HepG2 (cell line): ENCODE data around the gene RSAD1. TPM values are rescaled to one million over a fixed set of nuclear protein-coding genes. Genes with fewer than 3 reads are reported as not detected.

Experiments used
- ATAC-seq: fragments of 200-7000 bp; cut with Tn5 transposase; 3 replicates; pipeline ENCODE4 v1.9.1; 2020; ENCODE audit warnings: mild to moderate bottlenecking, moderate library complexity
- BruUV-seq: library from RNA; stranded (reverse); fragments of 400-500 nt; replicated peaks from 2 replicates; lab custom pipeline; 2021; lab: Mats Ljungman, UMichigan
- CTCF ChIA-PET: fragments of 300-600 bp; formaldehyde crosslinking; extraction: SDS; loops from one replicate; lab custom pipeline; 2021; ENCODE audit warnings: low total read pairs, inconsistent platforms, low intra/inter-chr PET ratio; lab: Yijun Ruan, JAX
- POLR2A ChIA-PET: fragments of 350-600 bp; sonication (Branson Sonifier 250); formaldehyde crosslinking; loops from one replicate; lab custom pipeline; 2020; ENCODE audit warnings: antibody characterized with exemption, inconsistent platforms; lab: Yijun Ruan, JAX
- DNase-seq: peaks from one replicate; pipeline ENCODE4 v3.0.0-alpha.2; 2015; ENCODE audit warnings: low spot score
- FAIRE-seq: peaks from 3 replicates; lab custom pipeline; 2011; peaks lifted over from hg19 to GRCh38; lab: Jason Lieb, UNC
- H2AFZ ChIP-seq: one replicate; pipeline ENCODE4 v1.6.1; 2011; ENCODE audit warnings: low read length, inconsistent platforms
- H3K27ac ChIP-seq: fragments of 300-600 bp; 3 replicates; pipeline ENCODE4 v1.8.0; 2011; ENCODE audit warnings: mixed run types, mild to moderate bottlenecking, mixed read lengths, low read length, inconsistent platforms; ENCODE audit not compliant: insufficient read depth; ENCODE audit errors: extremely low read length
- H3K27me3 ChIP-seq, 2 experiments: fragments of 200-600 bp in 1 of 2; 2 replicates in 1 of 2; 3 replicates in 1 of 2; pipeline versions ENCODE4 v1.6.0 to v1.8.0; 2011; ENCODE audit warnings: low read length in 2 of 2, mild to moderate bottlenecking in 2 of 2, moderate library complexity in 2 of 2, inconsistent platforms in 1 of 2; ENCODE audit not compliant: insufficient read depth in 2 of 2, control insufficient read depth in 1 of 2
- H3K36me3 ChIP-seq, 2 experiments: fragments of 200-600 bp in 1 of 2; replicated peaks in 1 of 2; 2 replicates in 1 of 2; 3 replicates in 1 of 2; pipeline versions ENCODE4 v1.5.1 to v1.8.0; 2011; ENCODE audit warnings: low read length in 2 of 2, inconsistent platforms in 1 of 2; ENCODE audit not compliant: insufficient read depth in 2 of 2, control insufficient read depth in 1 of 2
- H3K4me1 ChIP-seq: 2 replicates; pipeline ENCODE4 v1.5.1; 2012; ENCODE audit warnings: low read length, inconsistent platforms; ENCODE audit not compliant: insufficient read depth
- H3K4me2 ChIP-seq: 2 replicates; pipeline ENCODE4 v1.6.0; 2011; ENCODE audit warnings: low read depth, low read length, inconsistent platforms
- H3K4me3 ChIP-seq, 3 experiments: fragments of 200-600 bp in 1 of 3; sonication (generic), shearing (Covaris generic) in 1 of 3; replicated peaks in 1 of 3; 2 replicates each; pipeline ENCODE4 v1.5.1; 2011 to 2016; ENCODE audit warnings: low read length in 3 of 3, inconsistent platforms in 2 of 3, low read depth in 2 of 3, mild to moderate bottlenecking in 2 of 3, control low read depth in 1 of 3, mixed read lengths in 1 of 3; ENCODE audit not compliant: insufficient read depth in 1 of 3
- H3K79me2 ChIP-seq: one replicate; pipeline ENCODE4 v1.6.1; 2011; ENCODE audit warnings: low read length, inconsistent platforms; ENCODE audit not compliant: insufficient read depth
- H3K9ac ChIP-seq: 2 replicates; pipeline ENCODE4 v1.6.0; 2011; ENCODE audit warnings: mild to moderate bottlenecking, low read depth, low read length, inconsistent platforms; ENCODE audit not compliant: insufficient read depth
- H3K9me3 ChIP-seq: 2 replicates; pipeline ENCODE4 v1.5.1; 2012; ENCODE audit warnings: mild to moderate bottlenecking, low read length
- H4K20me1 ChIP-seq: 2 replicates; pipeline ENCODE4 v1.6.0; 2011; ENCODE audit warnings: inconsistent platforms, mild to moderate bottlenecking, low read length, moderate library complexity; ENCODE audit not compliant: insufficient read depth
- ARID4A ChIP-seq: sonication (generic); formaldehyde crosslinking; IDR thresholded peaks from 2 replicates; pipeline ENCODE4 v1.5.0; 2020; ENCODE audit warnings: mild to moderate bottlenecking, missing genetic modification reagents, borderline replicate concordance
- CBFB ChIP-seq: sonication (generic); formaldehyde crosslinking; IDR thresholded peaks from 2 replicates; pipeline ENCODE4 v1.4.0; 2020; ENCODE audit warnings: missing genetic modification reagents
- HCFC1 ChIP-seq: fragments of 150-350 bp; IDR thresholded peaks from 2 replicates; pipeline ENCODE4 v1.6.1; 2014; ENCODE audit warnings: low read depth, low read length
- HDAC2 ChIP-seq: sonication (generic); formaldehyde crosslinking; IDR thresholded peaks from 2 replicates; pipeline ENCODE4 v1.4.0; 2020; ENCODE audit warnings: missing genetic modification reagents
- KLF13 ChIP-seq: sonication (generic); formaldehyde crosslinking; IDR thresholded peaks from 2 replicates; pipeline ENCODE4 v1.4.0; 2020; ENCODE audit warnings: mild to moderate bottlenecking, missing genetic modification reagents
- MED13 ChIP-seq: sonication (generic); formaldehyde crosslinking; IDR thresholded peaks from 2 replicates; pipeline ENCODE4 v1.5.0; 2020; ENCODE audit warnings: missing genetic modification reagents
- NCOR1 ChIP-seq: fragments of 200-600 bp; sonication (generic); IDR thresholded peaks from 2 replicates; pipeline ENCODE4 v1.7.0; 2017; ENCODE audit warnings: antibody characterized with exemption, low read length, borderline replicate concordance
- RARA ChIP-seq: IDR thresholded peaks from 2 replicates; pipeline ENCODE4 v1.6.1; 2016; ENCODE audit warnings: missing genetic modification reagents, missing compliant biosample characterization
- SKI ChIP-seq: fragments of 450-650 bp; IDR thresholded peaks from one replicate; pipeline ENCODE4 v1.6.1; 2018; ENCODE audit warnings: mild to moderate bottlenecking; ENCODE audit not compliant: partially characterized antibody
- SMAD3 ChIP-seq: sonication (generic); formaldehyde crosslinking; IDR thresholded peaks from 2 replicates; pipeline ENCODE4 v1.4.0; 2020; ENCODE audit warnings: missing genetic modification reagents
- SMYD3 ChIP-seq: sonication (generic); formaldehyde crosslinking; IDR thresholded peaks from 2 replicates; pipeline ENCODE4 v1.8.1; 2023; ENCODE audit warnings: mild to moderate bottlenecking, missing genetic modification reagents
- SP140L ChIP-seq: sonication (generic); formaldehyde crosslinking; IDR thresholded peaks from 2 replicates; pipeline ENCODE4 v1.4.0; 2020; ENCODE audit warnings: missing genetic modification reagents, borderline replicate concordance
- TSC22D2 ChIP-seq: sonication (generic); formaldehyde crosslinking; IDR thresholded peaks from 2 replicates; pipeline ENCODE4 v1.5.1; 2020; ENCODE audit warnings: missing genetic modification reagents, mild to moderate bottlenecking, borderline replicate concordance
- ZNF251 ChIP-seq: sonication (generic); formaldehyde crosslinking; IDR thresholded peaks from 2 replicates; pipeline ENCODE4 v1.9.0; 2021; ENCODE audit warnings: mild to moderate bottlenecking, missing genetic modification reagents
- ZNF598 ChIP-seq: sonication (generic); formaldehyde crosslinking; IDR thresholded peaks from 2 replicates; pipeline ENCODE4 v1.5.1; 2020; ENCODE audit warnings: mild to moderate bottlenecking, missing genetic modification reagents, borderline replicate concordance
- ZNF607 ChIP-seq: sonication (generic); formaldehyde crosslinking; IDR thresholded peaks from 2 replicates; pipeline ENCODE4 v1.5.1; 2020; ENCODE audit warnings: missing genetic modification reagents, mild to moderate bottlenecking, borderline replicate concordance
- ZNF615 ChIP-seq: sonication (generic); formaldehyde crosslinking; IDR thresholded peaks from 2 replicates; pipeline ENCODE4 v1.5.0; 2020; ENCODE audit warnings: mild to moderate bottlenecking, missing genetic modification reagents, borderline replicate concordance
- ZNF652 ChIP-seq: IDR thresholded peaks from 2 replicates; pipeline ENCODE4 v1.6.1; 2016; ENCODE audit warnings: low read depth, borderline replicate concordance
- ZNF839 ChIP-seq: sonication (generic); formaldehyde crosslinking; IDR thresholded peaks from 2 replicates; pipeline ENCODE4 v1.4.0; 2020; ENCODE audit warnings: missing genetic modification reagents, mild to moderate bottlenecking, borderline replicate concordance
- WGBS: methylation state at CpG from one replicate; pipeline ENCODE4 v1.1.6; 2017; ENCODE audit warnings: low lambda C conversion rate; 5-methylcytosine and 5-hydroxymethylcytosine counted together
- in situ Hi-C: cut with HindIII; loops from 2 replicates; pipeline ENCODE4 v1.10.0; 2017; ENCODE audit warnings: low pct_unique_long_range_greater_than_20kb; ENCODE audit not compliant: extremely low pct_ligation_motif_present
- intact Hi-C: fragments of 100-400 bp; cut with micrococcal nuclease; formaldehyde crosslinking; loops from one replicate; pipeline ENCODE4 v1.10.0; 2022; ENCODE audit not compliant: unreplicated experiment
- polyA plus RNA-seq, 8 experiments: library from polyadenylated mRNA; depleted of rRNA in 3 of 8; stranded (reverse) in 7 of 8; unstranded in 1 of 8; fragments of >200 nt; fragmentation: Illumina TruSeq in 4 of 8; extraction: Trizol in 4 of 8; gene quantifications; 2 replicates each; pipeline versions ENCODE4 v1.2.1 to v1.2.3, GENCODE V29; 2011 to 2016; ENCODE audit warnings: low read depth in 4 of 8, missing spikeins in 1 of 8, mixed read lengths in 1 of 8; ENCODE audit not compliant: insufficient read depth in 1 of 8
- total RNA-seq, 5 experiments: library from RNA; depleted of rRNA; stranded (reverse); fragments of >200 nt; fragmentation: Illumina TruSeq; extraction: Trizol; gene quantifications; 2 replicates each; pipeline ENCODE4 v1.2.3, GENCODE V29; 2016; ENCODE audit warnings: low read depth in 1 of 5
- TF ChIP-seq, protein P1 (sequence below): sonication (generic); formaldehyde crosslinking; IDR thresholded peaks from 2 replicates; pipeline ENCODE4 v1.4.0; 2020; ENCODE audit warnings: missing genetic modification reagents, borderline replicate concordance

RSAD1 gene
- total and polyA plus RNA-seq, 2 of the 13 experiments (the other 11 are each of a cell fraction or from before 2014, with no cell fraction given) = 22.7 to 27.7 TPM

GRCh38 chr17:50501054-50501453 is 22.4 kb downstream of the RSAD1 start:
- CTCF ChIA-PET = interaction anchor here (1.9 kb wide), 1 partner anchor 19 kb away, joined by 9 read pairs; no protein-coding TSS in a partner anchor
- H3K36me3 ChIP-seq = no peaks in the 10 kb centered on the region
- H3K4me2 ChIP-seq = no peak overlapping the region
- no peak overlapping the region for H2AFZ ChIP-seq
- no peak overlapping the region for H3K4me3 ChIP-seq
- no peaks in the 10 kb centered on the region for H3K79me2 ChIP-seq
- BruUV-seq = no TSS peak
- no peaks in the 10 kb centered on the region; a peak in 4 of 5 replicates for H3K27me3 ChIP-seq
- WGBS = 21% methylated on average over 5 of the region's 5 CpGs
- H3K9me3 ChIP-seq = no peaks in the 10 kb centered on the region
- no peak overlapping the region for H3K27ac ChIP-seq
- H4K20me1 ChIP-seq = no peaks in the 10 kb centered on the region
- DNase-seq (peak; percentile 73), FAIRE-seq (peak; percentile 77), ATAC-seq (no peak)
- in situ Hi-C loops (no loop called here), intact Hi-C loops (loop anchor here (1.0 kb wide), 1 partner anchor 19 kb away; no protein-coding TSS in a partner anchor)
- peaks cover 42% of the 10 kb centered on the region for H3K4me1 ChIP-seq
- no peak overlapping the region for H3K9ac ChIP-seq
- POLR2A ChIA-PET = interaction anchor here (0.7 to 1.9 kb wide), 5 partner anchors 17 to 207 kb away, joined by 3 to 5 read pairs (median 3); partner anchors contain the start of gene XYLT2
- TF ChIP-seq RARA (CRISPR knock-in tag) = no peak
- no peak for TF ChIP-seq NCOR1
- no peak for TF ChIP-seq HDAC2 (CRISPR knock-in tag)
- no peak for TF ChIP-seq CBFB (CRISPR knock-in tag)
- no peak for TF ChIP-seq ARID4A (CRISPR knock-in tag)
- TF ChIP-seq ZNF652 (CRISPR knock-in tag) = peak; percentile 29; the same call in 1 of the 2 replicates
- TF ChIP-seq, protein P1, sequence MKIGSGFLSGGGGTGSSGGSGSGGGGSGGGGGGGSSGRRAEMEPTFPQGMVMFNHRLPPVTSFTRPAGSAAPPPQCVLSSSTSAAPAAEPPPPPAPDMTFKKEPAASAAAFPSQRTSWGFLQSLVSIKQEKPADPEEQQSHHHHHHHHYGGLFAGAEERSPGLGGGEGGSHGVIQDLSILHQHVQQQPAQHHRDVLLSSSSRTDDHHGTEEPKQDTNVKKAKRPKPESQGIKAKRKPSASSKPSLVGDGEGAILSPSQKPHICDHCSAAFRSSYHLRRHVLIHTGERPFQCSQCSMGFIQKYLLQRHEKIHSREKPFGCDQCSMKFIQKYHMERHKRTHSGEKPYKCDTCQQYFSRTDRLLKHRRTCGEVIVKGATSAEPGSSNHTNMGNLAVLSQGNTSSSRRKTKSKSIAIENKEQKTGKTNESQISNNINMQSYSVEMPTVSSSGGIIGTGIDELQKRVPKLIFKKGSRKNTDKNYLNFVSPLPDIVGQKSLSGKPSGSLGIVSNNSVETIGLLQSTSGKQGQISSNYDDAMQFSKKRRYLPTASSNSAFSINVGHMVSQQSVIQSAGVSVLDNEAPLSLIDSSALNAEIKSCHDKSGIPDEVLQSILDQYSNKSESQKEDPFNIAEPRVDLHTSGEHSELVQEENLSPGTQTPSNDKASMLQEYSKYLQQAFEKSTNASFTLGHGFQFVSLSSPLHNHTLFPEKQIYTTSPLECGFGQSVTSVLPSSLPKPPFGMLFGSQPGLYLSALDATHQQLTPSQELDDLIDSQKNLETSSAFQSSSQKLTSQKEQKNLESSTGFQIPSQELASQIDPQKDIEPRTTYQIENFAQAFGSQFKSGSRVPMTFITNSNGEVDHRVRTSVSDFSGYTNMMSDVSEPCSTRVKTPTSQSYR (CRISPR knock-in tag) = no peak
- no peak for TF ChIP-seq MED13
- TF ChIP-seq ZNF839 (CRISPR knock-in tag) = no peak
- TF ChIP-seq SMYD3 (CRISPR knock-in tag) = no peak
- TF ChIP-seq ZNF251 (CRISPR knock-in tag) = no peak
- TF ChIP-seq SMAD3 = no peak
- no peak for TF ChIP-seq HCFC1
- no peak for TF ChIP-seq ZNF607 (CRISPR knock-in tag)
- no peak for TF ChIP-seq ZNF598 (CRISPR knock-in tag)
- no peak for TF ChIP-seq SP140L (CRISPR knock-in tag)
- TF ChIP-seq ZNF615 = no peak
- TF ChIP-seq SKI = peak; percentile 10
- no peak for TF ChIP-seq KLF13
- TF ChIP-seq TSC22D2 (CRISPR knock-in tag) = no peak
